Measurements from ENCODE around the gene FREM2. TPM values are rescaled to one million over a fixed set of nuclear protein-coding genes. Genes with fewer than 3 reads are reported as not detected.

Gene FREM2
- total RNA-seq, 2 donors from 2014 or later = not detected

GRCh38 chr13:38671980-38672379, 14.9 kb upstream of the FREM2 start:
- H3K36me3 Mint-ChIP-seq = no peaks in the 10 kb centered on the region
- peaks cover under 1 to 9% of the 10 kb centered on the region in 2 donors for H3K9me3 Mint-ChIP-seq
- no peak for DNase-seq (ENCODE audit: low spot score in 2 of 2)
- no peak for ATAC-seq
- H3K27ac Mint-ChIP-seq = no peak overlapping the region

GRCh38 chr13:38674208-38674607, 12.7 kb upstream of the FREM2 start:
- Mint-ChIP-seq H3K27ac (no peak overlapping the region), H3K36me3 (no peaks in the 10 kb centered on the region), H3K9me3 (peaks cover 0 to 9% of the 10 kb centered on the region in 2 donors)
- DNase-seq (ENCODE audit: low spot score in 2 of 2) (no peak), ATAC-seq (no peak)

DNA sequence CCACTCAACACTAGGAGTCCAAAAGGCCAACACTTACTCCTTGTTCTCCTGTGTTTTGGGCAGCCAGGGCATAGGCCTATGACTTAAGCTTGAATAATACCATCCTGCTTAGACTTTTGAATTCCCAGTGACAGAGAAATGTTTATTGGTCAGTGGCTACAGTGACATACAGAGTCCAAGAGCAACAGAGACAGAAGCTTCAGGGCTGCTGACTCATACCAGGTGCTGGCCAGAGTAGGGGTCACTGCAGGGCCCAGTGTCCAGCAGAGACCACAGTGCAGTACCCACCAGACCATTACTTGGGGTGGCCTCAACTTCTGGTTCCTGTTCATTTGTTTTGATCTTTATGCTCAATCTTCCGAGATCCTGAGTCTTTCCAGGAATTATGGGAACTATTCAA, 6.0 kb upstream of the FREM2 start:
- Mint-ChIP-seq H3K27ac (no peak overlapping the region), H3K36me3 (no peaks in the 10 kb centered on the region), H3K9me3 (no peaks in the 10 kb centered on the region)
- no peak for ATAC-seq
- DNase-seq (ENCODE audit: low spot score in 2 of 2) = no peak

DNA sequence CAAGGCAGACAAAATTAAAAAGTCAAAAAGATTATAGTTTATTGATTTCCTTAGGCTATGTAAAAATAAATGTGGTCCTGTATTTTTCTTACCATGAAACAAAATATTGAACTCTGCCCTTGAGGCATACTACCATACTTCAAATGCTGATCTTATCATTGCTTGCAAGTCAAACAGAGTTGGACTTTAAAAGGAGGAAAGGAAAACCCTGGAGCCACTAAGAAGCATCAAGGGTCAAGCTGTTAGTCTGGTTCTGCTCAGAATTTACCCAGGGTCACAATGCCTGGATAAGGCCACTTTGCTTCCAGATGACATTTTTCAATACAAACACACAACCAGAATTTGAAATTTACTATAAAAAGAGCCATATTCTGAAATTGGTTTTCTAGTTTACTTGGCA, 2.2 kb upstream of the FREM2 start:
- H3K9me3 Mint-ChIP-seq = no peaks in the 10 kb centered on the region
- no peak for ATAC-seq

DNA sequence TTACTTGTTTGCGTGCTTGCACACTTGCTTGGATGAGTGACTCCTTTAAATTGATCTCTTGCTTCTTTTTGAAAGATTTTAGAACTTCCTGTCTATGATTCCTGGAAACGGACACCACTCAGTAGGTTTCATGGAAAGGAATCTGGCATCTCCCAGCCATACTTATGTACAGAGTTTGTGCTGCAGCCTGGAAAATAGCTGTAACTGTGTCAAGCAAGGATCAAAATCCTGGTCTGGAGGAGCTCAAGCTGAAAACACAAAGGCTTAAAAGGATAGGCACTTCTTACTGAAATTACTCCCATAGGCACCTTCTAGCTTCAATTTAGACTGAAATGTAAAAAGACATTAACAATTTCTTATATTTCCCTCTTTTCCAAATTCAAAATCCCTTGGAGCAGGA, 1.4 kb upstream of the FREM2 start:
- Mint-ChIP-seq H3K27ac (no peak overlapping the region), H3K9me3 (no peaks in the 10 kb centered on the region), H3K36me3 (no peaks in the 10 kb centered on the region)
- ATAC-seq (no peak), DNase-seq (ENCODE audit: low spot score in 2 of 2) (no peak)

More for the DNA sequence above, 2.2 kb upstream of the FREM2 start:
- no peak overlapping the region for H3K27ac Mint-ChIP-seq
- H3K36me3 Mint-ChIP-seq = no peaks in the 10 kb centered on the region
- DNase-seq (ENCODE audit: low spot score in 2 of 2) = no peak

- Mint-ChIP-seq H3K36me3 (no peaks in the 10 kb centered on the region), H3K9me3 (peaks cover 0 to 6% of the 10 kb centered on the region in 2 donors), H3K27ac (no peak overlapping the region)
- ATAC-seq = no peak
- no peak for DNase-seq (ENCODE audit: low spot score in 2 of 2)
Measured at GRCh38 chr13:38685974-38686576, 802 bp upstream of the FREM2 start.

DNA sequence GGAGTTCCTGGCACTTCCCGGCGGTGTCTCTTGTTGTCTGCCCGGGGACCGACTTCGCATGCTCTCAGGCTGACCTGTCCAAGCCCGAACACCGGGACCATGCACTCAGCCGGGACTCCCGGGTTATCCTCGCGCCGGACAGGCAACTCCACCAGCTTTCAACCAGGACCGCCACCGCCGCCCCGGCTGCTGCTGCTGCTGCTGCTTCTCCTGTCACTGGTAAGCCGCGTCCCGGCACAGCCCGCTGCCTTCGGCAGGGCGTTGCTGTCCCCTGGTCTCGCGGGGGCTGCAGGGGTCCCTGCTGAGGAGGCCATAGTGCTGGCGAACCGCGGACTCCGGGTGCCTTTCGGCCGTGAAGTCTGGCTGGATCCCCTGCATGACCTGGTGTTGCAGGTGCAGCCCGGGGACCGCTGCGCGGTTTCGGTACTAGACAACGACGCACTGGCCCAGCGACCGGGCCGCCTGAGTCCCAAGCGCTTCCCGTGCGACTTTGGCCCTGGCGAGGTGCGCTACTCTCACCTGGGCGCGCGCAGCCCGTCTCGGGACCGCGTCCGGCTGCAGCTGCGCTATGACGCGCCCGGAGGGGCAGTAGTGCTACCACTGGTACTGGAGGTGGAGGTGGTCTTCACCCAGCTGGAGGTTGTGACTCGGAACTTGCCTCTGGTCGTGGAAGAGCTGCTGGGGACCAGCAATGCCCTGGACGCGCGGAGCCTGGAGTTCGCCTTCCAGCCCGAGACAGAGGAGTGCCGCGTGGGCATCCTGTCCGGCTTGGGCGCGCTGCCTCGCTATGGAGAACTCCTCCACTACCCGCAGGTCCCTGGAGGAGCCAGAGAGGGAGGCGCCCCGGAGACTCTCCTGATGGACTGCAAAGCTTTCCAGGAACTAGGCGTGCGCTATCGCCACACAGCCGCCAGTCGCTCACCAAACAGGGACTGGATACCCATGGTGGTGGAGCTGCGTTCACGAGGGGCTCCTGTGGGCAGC, 661 bp downstream of the FREM2 start:
- Mint-ChIP-seq H3K9me3 (peaks cover 0 to 8% of the 10 kb centered on the region in 2 donors), H3K36me3 (no peaks in the 10 kb centered on the region), H3K27ac (no peak overlapping the region)
- DNase-seq (ENCODE audit: low spot score in 2 of 2) (no peak), ATAC-seq (peak in 1 of 2 donors; percentile 26)

GRCh38 chr13:38688674-38689073, 1.8 kb downstream of the FREM2 start:
- ATAC-seq = no peak
- Mint-ChIP-seq H3K36me3 (no peaks in the 10 kb centered on the region), H3K27ac (no peak overlapping the region), H3K9me3 (peaks cover 0 to 8% of the 10 kb centered on the region in 2 donors)
- no peak for DNase-seq (ENCODE audit: low spot score in 2 of 2)

GRCh38 chr13:38690231-38690630, 3.4 kb downstream of the FREM2 start:
- no peak overlapping the region for H3K27ac Mint-ChIP-seq
- no peak for ATAC-seq
- DNase-seq (ENCODE audit: low spot score in 2 of 2) = no peak
- H3K9me3 Mint-ChIP-seq = peaks cover 0 to 8% of the 10 kb centered on the region in 2 donors
- H3K36me3 Mint-ChIP-seq = no peaks in the 10 kb centered on the region

- no peak for DNase-seq (ENCODE audit: low spot score in 2 of 2)
Measured at GRCh38 chr13:38693168-38693567, 6.3 kb downstream of the FREM2 start.

GRCh38 chr13:38693641-38694040, 6.8 kb downstream of the FREM2 start:
- ATAC-seq (no peak), DNase-seq (ENCODE audit: low spot score in 2 of 2) (no peak)
- Mint-ChIP-seq H3K27ac (no peak overlapping the region), H3K9me3 (peaks cover 0 to 8% of the 10 kb centered on the region in 2 donors), H3K36me3 (no peaks in the 10 kb centered on the region)

More at GRCh38 chr13:38693168-38693567, 6.3 kb downstream of the FREM2 start:
- H3K9me3 Mint-ChIP-seq = peaks cover 0 to 8% of the 10 kb centered on the region in 2 donors
- H3K36me3 Mint-ChIP-seq = no peaks in the 10 kb centered on the region
- ATAC-seq = no peak
- no peak overlapping the region for H3K27ac Mint-ChIP-seq

GRCh38 chr13:38697197-38697596, 10.3 kb downstream of the FREM2 start:
- H3K36me3 Mint-ChIP-seq = no peaks in the 10 kb centered on the region

GRCh38 chr13:38697628-38698333, 10.9 kb downstream of the FREM2 start:
- H3K27ac Mint-ChIP-seq = no peak overlapping the region
- DNase-seq (ENCODE audit: low spot score in 2 of 2) (no peak), ATAC-seq (no peak)
- no peaks in the 10 kb centered on the region for H3K36me3 Mint-ChIP-seq
- no peaks in the 10 kb centered on the region for H3K9me3 Mint-ChIP-seq

More at GRCh38 chr13:38697197-38697596, 10.3 kb downstream of the FREM2 start:
- no peaks in the 10 kb centered on the region for H3K9me3 Mint-ChIP-seq
- H3K27ac Mint-ChIP-seq = no peak overlapping the region
- ATAC-seq (no peak), DNase-seq (ENCODE audit: low spot score in 2 of 2) (no peak)

GRCh38 chr13:38700051-38700450, 13.2 kb downstream of the FREM2 start:
- no peak overlapping the region for H3K27ac Mint-ChIP-seq
- no peaks in the 10 kb centered on the region for H3K36me3 Mint-ChIP-seq
- ATAC-seq (no peak), DNase-seq (ENCODE audit: low spot score in 2 of 2) (no peak)
- H3K9me3 Mint-ChIP-seq = no peaks in the 10 kb centered on the region

GRCh38 chr13:38702669-38703068, 15.8 kb downstream of the FREM2 start:
- Mint-ChIP-seq H3K27ac (no peak overlapping the region), H3K36me3 (no peaks in the 10 kb centered on the region), H3K9me3 (no peaks in the 10 kb centered on the region)
- no peak for ATAC-seq
- no peak for DNase-seq (ENCODE audit: low spot score in 2 of 2)

GRCh38 chr13:38703255-38703654, 16.4 kb downstream of the FREM2 start:
- no peak for ATAC-seq
- no peak for DNase-seq (ENCODE audit: low spot score in 2 of 2)
- Mint-ChIP-seq H3K27ac (no peak overlapping the region), H3K36me3 (no peaks in the 10 kb centered on the region), H3K9me3 (no peaks in the 10 kb centered on the region)

DNA sequence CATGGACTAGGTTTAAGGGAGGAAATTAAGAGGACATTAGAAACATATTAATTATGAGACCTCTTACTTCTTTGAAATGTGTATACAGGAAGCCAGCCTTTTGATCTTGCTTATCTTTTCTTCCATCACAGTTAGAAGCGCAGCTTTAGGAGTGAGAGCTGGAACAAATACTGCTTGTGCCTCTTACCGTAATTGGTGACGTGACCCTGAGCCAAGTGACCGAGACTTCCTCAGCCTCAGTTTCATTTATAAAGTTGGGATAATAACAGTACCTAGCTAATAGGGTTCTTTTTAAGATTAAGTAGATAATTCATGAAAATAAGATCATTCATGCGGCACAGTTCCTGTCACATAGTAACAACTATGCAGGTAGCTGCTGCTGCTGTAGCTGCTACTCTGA, 18.5 kb downstream of the FREM2 start:
- DNase-seq (ENCODE audit: low spot score in 2 of 2) (no peak), ATAC-seq (no peak)
- Mint-ChIP-seq H3K27ac (no peak overlapping the region), H3K36me3 (no peaks in the 10 kb centered on the region), H3K9me3 (no peaks in the 10 kb centered on the region)

Data from activated naive CD4-positive, alpha-beta T cell treated with anti-CD3 and anti-CD28 coated beads, Interleukin-2, amount 50 U/mL, for 72 hours (primary cell).